Measurements from ENCODE around the gene ALDH1A1. TPM values are rescaled to one million over a fixed set of nuclear protein-coding genes. Genes with fewer than 3 reads are reported as not detected.

ALDH1A1 gene
- total RNA-seq = 0.29 and 3.5 TPM in 2 replicates

GRCh38 chr9:72952914-72953313 is at the start of gene ALDH1A1:
Gene ALDH1A1, minus strand, starts transcription at chr9:72953053. Its CDS starts 53 bp downstream, at chr9:72953000.

Other genes starting within 250 kb of the ALDH1A1 start
- 481 and 589 TPM in 2 replicates for gene ANXA1, start 198.8 kb upstream of the ALDH1A1 start, total RNA-seq

All from placental pericyte (primary cell).